Parathyroid adenoma (tissue), 2 donors: Measurements from ENCODE around the gene SCRT2.

Source experiments
- H2AFZ ChIP-seq: fragments of 300-600 bp; sonication (generic); one replicate; pipeline ENCODE4 v1.7.0; 2017; ENCODE audit warnings: antibody characterized with exemption, mild to moderate bottlenecking
- H3K27ac ChIP-seq: fragments of 300-600 bp; sonication (generic); one replicate; pipeline ENCODE4 v1.7.0; 2017
- H3K27me3 ChIP-seq: fragments of 300-600 bp; sonication (generic); one replicate; pipeline ENCODE4 v1.7.0; 2017; ENCODE audit warnings: low read length; ENCODE audit not compliant: control insufficient read depth, insufficient read depth
- H3K36me3 ChIP-seq: fragments of 300-600 bp; sonication (generic); one replicate; pipeline ENCODE4 v1.7.0; 2017; ENCODE audit warnings: low read length; ENCODE audit not compliant: control insufficient read depth, insufficient read depth
- H3K4me1 ChIP-seq: fragments of 300-600 bp; sonication (generic); one replicate; pipeline ENCODE4 v1.7.0; 2017; ENCODE audit warnings: control low read depth
- H3K4me2 ChIP-seq: fragments of 300-600 bp; sonication (generic); one replicate; pipeline ENCODE4 v1.7.0; 2017; ENCODE audit warnings: low read length
- H3K4me3 ChIP-seq: fragments of 300-600 bp; sonication (generic); one replicate; pipeline ENCODE4 v1.7.0; 2017; ENCODE audit warnings: low read depth, low read length
- H3K79me2 ChIP-seq: fragments of 300-600 bp; sonication (generic); one replicate; pipeline ENCODE4 v1.7.0; 2017; ENCODE audit warnings: control low read depth
- H3K9ac ChIP-seq: fragments of 300-600 bp; sonication (generic); one replicate; pipeline ENCODE4 v1.7.0; 2017; ENCODE audit warnings: mild to moderate bottlenecking
- H3K9me3 ChIP-seq: fragments of 300-600 bp; sonication (generic); one replicate; pipeline ENCODE4 v1.7.0; 2017; ENCODE audit warnings: low read length; ENCODE audit not compliant: control insufficient read depth
- TF ChIP-seq, protein P1 (sequence below): fragments of 300-600 bp; sonication (generic); IDR thresholded peaks from one replicate; pipeline ENCODE4 v1.7.0; 2017; ENCODE audit warnings: antibody characterized with exemption, mild to moderate bottlenecking
- donor health status: primary hyperparathyroidism.

The SCRT2 gene

DNA sequence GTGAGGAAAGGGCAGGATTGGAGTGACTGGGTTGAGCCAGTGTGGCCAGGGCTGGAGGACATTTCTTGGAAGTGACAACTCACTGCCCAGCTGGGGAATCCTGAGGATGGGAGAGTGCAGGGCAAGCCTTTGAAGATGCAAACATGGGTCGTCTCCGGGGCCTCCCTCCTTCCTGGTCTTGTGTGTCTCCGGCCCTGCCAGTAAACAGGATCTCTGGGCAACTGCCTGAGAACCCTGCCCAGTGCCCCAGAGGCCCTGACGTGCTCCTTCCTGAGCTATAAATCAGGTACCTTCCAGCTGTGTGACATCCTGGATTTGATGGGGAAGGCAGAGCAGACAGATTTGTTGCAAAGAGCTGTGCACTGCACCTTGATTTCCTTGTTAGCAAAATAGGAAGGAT is 52.6 kb downstream of the SCRT2 start:
- H3K79me2 ChIP-seq: no peaks in the 10 kb centered on the region
- no peaks in the 10 kb centered on the region for H3K27me3 ChIP-seq
- H3K9ac ChIP-seq: no peak overlapping the region
- TF ChIP-seq, protein P1, sequence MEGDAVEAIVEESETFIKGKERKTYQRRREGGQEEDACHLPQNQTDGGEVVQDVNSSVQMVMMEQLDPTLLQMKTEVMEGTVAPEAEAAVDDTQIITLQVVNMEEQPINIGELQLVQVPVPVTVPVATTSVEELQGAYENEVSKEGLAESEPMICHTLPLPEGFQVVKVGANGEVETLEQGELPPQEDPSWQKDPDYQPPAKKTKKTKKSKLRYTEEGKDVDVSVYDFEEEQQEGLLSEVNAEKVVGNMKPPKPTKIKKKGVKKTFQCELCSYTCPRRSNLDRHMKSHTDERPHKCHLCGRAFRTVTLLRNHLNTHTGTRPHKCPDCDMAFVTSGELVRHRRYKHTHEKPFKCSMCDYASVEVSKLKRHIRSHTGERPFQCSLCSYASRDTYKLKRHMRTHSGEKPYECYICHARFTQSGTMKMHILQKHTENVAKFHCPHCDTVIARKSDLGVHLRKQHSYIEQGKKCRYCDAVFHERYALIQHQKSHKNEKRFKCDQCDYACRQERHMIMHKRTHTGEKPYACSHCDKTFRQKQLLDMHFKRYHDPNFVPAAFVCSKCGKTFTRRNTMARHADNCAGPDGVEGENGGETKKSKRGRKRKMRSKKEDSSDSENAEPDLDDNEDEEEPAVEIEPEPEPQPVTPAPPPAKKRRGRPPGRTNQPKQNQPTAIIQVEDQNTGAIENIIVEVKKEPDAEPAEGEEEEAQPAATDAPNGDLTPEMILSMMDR: no peak
- H2AFZ ChIP-seq: no peak overlapping the region
- H3K36me3 ChIP-seq: no peaks in the 10 kb centered on the region
- no peak overlapping the region for H3K27ac ChIP-seq
- no peak overlapping the region for H3K4me3 ChIP-seq
- no peaks in the 10 kb centered on the region for H3K4me1 ChIP-seq
- no peaks in the 10 kb centered on the region for H3K9me3 ChIP-seq
- no peak overlapping the region for H3K4me2 ChIP-seq

DNA sequence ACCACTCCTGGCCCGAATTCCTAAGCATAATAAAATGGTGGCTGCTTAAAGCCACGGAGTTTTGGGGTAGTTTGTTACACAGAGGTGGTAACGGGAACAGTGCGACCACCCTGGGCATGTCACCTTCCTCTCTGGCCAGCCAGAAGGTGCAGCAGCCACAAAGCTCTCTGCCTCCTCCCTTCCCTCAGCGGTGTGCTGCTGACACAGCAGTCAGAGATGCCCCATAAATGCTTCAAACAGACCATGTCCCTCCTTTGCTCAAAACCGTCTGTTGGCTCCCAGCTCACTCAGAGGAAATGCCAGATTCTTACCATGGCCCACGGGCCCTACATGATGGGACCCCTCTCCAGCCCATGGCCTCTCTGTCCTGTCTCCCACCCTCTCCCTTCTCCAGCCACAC is 53.4 kb downstream of the SCRT2 start:
- Histone ChIP-seq H3K79me2 (no peaks in the 10 kb centered on the region), H3K4me1 (no peaks in the 10 kb centered on the region), H3K9me3 (no peaks in the 10 kb centered on the region), H2AFZ (no peak overlapping the region), H3K4me3 (no peak overlapping the region), H3K27ac (no peak overlapping the region), H3K9ac (no peak overlapping the region), H3K36me3 (no peaks in the 10 kb centered on the region), H3K4me2 (no peak overlapping the region), H3K27me3 (no peaks in the 10 kb centered on the region)
- TF ChIP-seq, protein P1: no peak

DNA sequence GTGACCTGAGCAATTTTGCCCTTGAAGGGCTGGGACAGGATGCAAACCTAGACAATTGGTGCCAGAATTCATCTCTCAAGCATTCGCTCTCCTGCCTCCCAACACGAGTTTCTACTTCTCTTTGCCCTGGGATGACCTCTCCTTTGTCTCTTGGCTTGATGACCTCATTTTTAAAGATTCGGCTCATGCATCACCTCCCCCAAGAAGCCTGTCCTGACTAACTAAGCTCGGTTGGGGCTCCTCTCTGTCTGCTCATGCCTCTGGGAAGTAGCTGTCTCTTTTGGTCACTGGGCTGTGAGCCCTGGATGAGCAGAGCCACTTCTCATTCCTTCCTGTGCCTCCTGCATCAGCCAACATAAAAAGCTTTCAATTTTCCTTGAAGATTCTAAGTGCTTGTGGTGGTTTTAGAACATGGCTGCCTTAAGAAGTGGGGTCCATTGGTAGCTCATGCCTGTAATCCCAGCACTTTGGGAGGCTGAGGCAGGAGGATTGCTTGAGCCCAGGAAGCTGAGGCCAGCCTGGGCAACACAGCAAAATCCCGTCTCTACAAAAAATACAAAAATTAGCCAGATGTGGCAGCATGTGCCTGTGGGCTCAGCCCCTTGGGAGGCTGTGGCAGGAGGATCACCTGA is 54.4 kb downstream of the SCRT2 start:
- Histone ChIP-seq H2AFZ (no peak overlapping the region), H3K79me2 (no peaks in the 10 kb centered on the region), H3K4me1 (no peaks in the 10 kb centered on the region), H3K27me3 (no peaks in the 10 kb centered on the region), H3K36me3 (no peaks in the 10 kb centered on the region), H3K4me3 (no peak overlapping the region), H3K9me3 (no peaks in the 10 kb centered on the region), H3K4me2 (no peak overlapping the region), H3K9ac (no peak overlapping the region), H3K27ac (no peak overlapping the region)
- TF ChIP-seq, protein P1: no peak

DNA sequence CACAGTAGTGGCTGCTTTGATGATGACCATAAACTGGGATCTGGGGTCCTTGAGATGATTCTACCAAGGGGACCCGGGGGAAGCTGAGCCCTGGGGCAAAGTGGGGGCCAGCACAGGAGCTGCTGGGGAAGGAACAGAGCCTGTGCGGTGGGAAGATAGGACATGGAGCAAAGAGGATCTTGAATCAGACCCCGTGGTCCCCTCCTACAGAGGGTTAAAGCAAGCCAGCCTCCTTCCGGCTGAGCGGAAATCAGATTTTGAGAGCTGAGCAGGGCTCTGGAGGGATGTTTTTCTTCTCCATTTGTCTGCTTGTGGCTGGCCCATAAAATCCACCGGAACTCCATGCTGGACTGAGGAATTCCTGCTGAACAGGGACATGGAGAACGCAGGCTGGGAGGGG is 55.4 kb downstream of the SCRT2 start:
- Histone ChIP-seq H3K36me3 (no peaks in the 10 kb centered on the region), H3K4me1 (no peaks in the 10 kb centered on the region), H3K9me3 (no peaks in the 10 kb centered on the region), H3K4me2 (no peak overlapping the region), H3K79me2 (no peaks in the 10 kb centered on the region), H2AFZ (no peak overlapping the region), H3K27me3 (no peaks in the 10 kb centered on the region), H3K27ac (no peak overlapping the region), H3K4me3 (no peak overlapping the region), H3K9ac (no peak overlapping the region)
- TF ChIP-seq, protein P1: no peak

DNA sequence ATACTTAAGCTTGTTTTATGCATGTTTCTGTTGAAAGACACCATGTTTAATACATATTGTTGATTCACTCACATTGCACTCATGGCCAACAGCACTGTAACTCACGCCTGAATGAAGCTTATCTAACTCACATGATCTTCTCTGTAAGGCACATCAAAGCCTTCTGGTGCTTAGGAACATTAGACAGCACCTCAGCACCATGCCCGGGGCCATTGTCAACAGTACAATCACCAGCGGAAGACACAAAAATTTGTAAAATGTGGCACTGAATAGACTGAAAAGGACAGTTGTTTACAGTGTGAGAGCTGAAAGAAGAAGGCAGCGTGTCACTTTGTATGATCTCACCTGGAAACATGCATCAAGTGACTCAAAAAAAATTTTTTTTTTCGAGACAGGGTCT is 56.6 kb downstream of the SCRT2 start:
- Histone ChIP-seq H3K27ac (no peak overlapping the region), H3K27me3 (no peaks in the 10 kb centered on the region), H3K9ac (no peak overlapping the region), H3K4me2 (no peak overlapping the region), H3K79me2 (no peaks in the 10 kb centered on the region), H2AFZ (no peak overlapping the region), H3K4me1 (no peaks in the 10 kb centered on the region), H3K9me3 (no peaks in the 10 kb centered on the region), H3K36me3 (no peaks in the 10 kb centered on the region), H3K4me3 (no peak overlapping the region)
- TF ChIP-seq, protein P1: no peak
